Activated T-cell treated with anti-CD3 and anti-CD28 coated beads, Interleukin-2, amount 50 U/mL, for 4 hours (primary cell): ENCODE data around the gene HSD17B13. TPM values are rescaled to one million over a fixed set of nuclear protein-coding genes. Genes with fewer than 3 reads are reported as not detected.
"Not testable (repeated sequence)": the region's sequence is repeated elsewhere in the genome, so short reads cannot be mapped to it uniquely, and the experiment has no call there.

Source experiments
- ATAC-seq, 2 donors: fragments of 200-7000 bp; cut with Tn5 transposase; one replicate each; pipeline ENCODE4 v1.10.0; 2021
- DNase-seq: peaks from one replicate; pipeline ENCODE4 v3.0.0-alpha.2; 2020
- H3K27me3 Mint-ChIP-seq: one replicate; pipeline ENCODE4 v1.8.0; 2021; ENCODE audit warnings: low read depth, mixed read lengths
- H3K36me3 Mint-ChIP-seq: one replicate; pipeline ENCODE4 v1.8.0; 2022; ENCODE audit warnings: mixed read lengths; ENCODE audit not compliant: insufficient read depth
- H3K4me1 Mint-ChIP-seq: one replicate; pipeline ENCODE4 v1.8.0; 2021; ENCODE audit warnings: low read depth, mixed read lengths
- H3K4me3 Mint-ChIP-seq: one replicate; pipeline ENCODE4 v1.8.0; 2021; ENCODE audit warnings: mild to moderate bottlenecking, moderate library complexity, mixed read lengths
- H3K9me3 Mint-ChIP-seq: one replicate; pipeline ENCODE4 v1.8.0; 2021; ENCODE audit warnings: mixed read lengths
- total RNA-seq, 3 donors: library from RNA; stranded (reverse); gene quantifications; one replicate each; pipeline ENCODE4 v1.2.1, GENCODE V29; 2021

Gene HSD17B13
- total RNA-seq, 3 donors from 2014 or later = not detected

- Mint-ChIP-seq H3K4me1 (no peaks in the 10 kb centered on the region), H3K36me3 (peaks cover 53% of the 10 kb centered on the region), H3K27me3 (no peaks in the 10 kb centered on the region), H3K9me3 (peaks cover 36% of the 10 kb centered on the region), H3K4me3 (no peak overlapping the region)
- ATAC-seq (no peak), DNase-seq (no peak)
These were observed 14.7 kb upstream of the HSD17B13 start for GRCh38 chr4:87337361-87337760.

GRCh38 chr4:87333267-87333666 lies 10.6 kb upstream of the HSD17B13 start:
- Mint-ChIP-seq H3K36me3 (peaks cover 27% of the 10 kb centered on the region), H3K4me1 (no peaks in the 10 kb centered on the region), H3K9me3 (peaks cover 58% of the 10 kb centered on the region), H3K4me3 (no peak overlapping the region), H3K27me3 (no peaks in the 10 kb centered on the region)
- no peak for DNase-seq
- ATAC-seq = no peak

- Mint-ChIP-seq H3K4me3 (no peak overlapping the region), H3K27me3 (no peaks in the 10 kb centered on the region), H3K9me3 (peaks cover 55% of the 10 kb centered on the region), H3K36me3 (peaks cover 15% of the 10 kb centered on the region), H3K4me1 (no peaks in the 10 kb centered on the region)
- no peak for ATAC-seq
- DNase-seq = no peak
These were observed 8.1 kb upstream of the HSD17B13 start for GRCh38 chr4:87330761-87331160.

GRCh38 chr4:87327136-87327535 lies 4.5 kb upstream of the HSD17B13 start:
- H3K4me3 Mint-ChIP-seq = no peak overlapping the region
- no peak for DNase-seq
- H3K4me1 Mint-ChIP-seq = no peaks in the 10 kb centered on the region
- no peaks in the 10 kb centered on the region for H3K36me3 Mint-ChIP-seq
- ATAC-seq = no peak
- peaks cover 30% of the 10 kb centered on the region for H3K9me3 Mint-ChIP-seq
- H3K27me3 Mint-ChIP-seq = no peaks in the 10 kb centered on the region

GRCh38 chr4:87326460-87326859 lies 3.8 kb upstream of the HSD17B13 start:
- Mint-ChIP-seq H3K4me3 (no peak overlapping the region), H3K4me1 (no peaks in the 10 kb centered on the region), H3K36me3 (no peaks in the 10 kb centered on the region), H3K9me3 (peaks cover 23% of the 10 kb centered on the region), H3K27me3 (no peaks in the 10 kb centered on the region)
- ATAC-seq (no peak), DNase-seq (no peak)

- H3K27me3 Mint-ChIP-seq = no peaks in the 10 kb centered on the region
- no peaks in the 10 kb centered on the region for H3K9me3 Mint-ChIP-seq
- no peaks in the 10 kb centered on the region for H3K36me3 Mint-ChIP-seq
- ATAC-seq = no peak
- no peak overlapping the region for H3K4me3 Mint-ChIP-seq
- H3K4me1 Mint-ChIP-seq = no peaks in the 10 kb centered on the region
- no peak for DNase-seq
These were observed 794 bp downstream of the HSD17B13 start for GRCh38 chr4:87321888-87322287.

- ATAC-seq = no peak
- Mint-ChIP-seq H3K27me3 (no peaks in the 10 kb centered on the region), H3K9me3 (no peaks in the 10 kb centered on the region), H3K4me3 (no peak overlapping the region), H3K36me3 (no peaks in the 10 kb centered on the region), H3K4me1 (no peaks in the 10 kb centered on the region)
- DNase-seq = no peak
These were observed 5.2 kb downstream of the HSD17B13 start for GRCh38 chr4:87317527-87317926.

GRCh38 chr4:87316961-87317360 lies 5.7 kb downstream of the HSD17B13 start:
- no peak for DNase-seq
- Mint-ChIP-seq H3K4me3 (no peak overlapping the region), H3K4me1 (no peaks in the 10 kb centered on the region), H3K36me3 (no peaks in the 10 kb centered on the region), H3K27me3 (no peaks in the 10 kb centered on the region), H3K9me3 (no peaks in the 10 kb centered on the region)
- no peak for ATAC-seq

- not testable (repeated sequence) for H3K4me3 Mint-ChIP-seq, H3K27me3 Mint-ChIP-seq, H3K4me1 Mint-ChIP-seq, H3K36me3 Mint-ChIP-seq, DNase-seq, ATAC-seq, H3K9me3 Mint-ChIP-seq
These were observed 7.7 kb downstream of the HSD17B13 start for GRCh38 chr4:87315000-87315399.

- no peak for DNase-seq
- H3K4me1 Mint-ChIP-seq = no peaks in the 10 kb centered on the region
- H3K4me3 Mint-ChIP-seq = no peak overlapping the region
- H3K27me3 Mint-ChIP-seq = no peaks in the 10 kb centered on the region
- H3K36me3 Mint-ChIP-seq = no peaks in the 10 kb centered on the region
- no peak for ATAC-seq
- H3K9me3 Mint-ChIP-seq = no peaks in the 10 kb centered on the region
These were observed 8.9 kb downstream of the HSD17B13 start for GRCh38 chr4:87313756-87314155.

- Mint-ChIP-seq H3K9me3 (no peaks in the 10 kb centered on the region), H3K4me3 (no peak overlapping the region), H3K4me1 (no peaks in the 10 kb centered on the region), H3K36me3 (no peaks in the 10 kb centered on the region), H3K27me3 (no peaks in the 10 kb centered on the region)
- DNase-seq (no peak), ATAC-seq (no peak)
These were observed 11.0 kb downstream of the HSD17B13 start for GRCh38 chr4:87311684-87312083.

- DNase-seq (no peak), ATAC-seq (no peak)
- Mint-ChIP-seq H3K4me3 (no peak overlapping the region), H3K27me3 (no peaks in the 10 kb centered on the region), H3K36me3 (no peaks in the 10 kb centered on the region), H3K9me3 (no peaks in the 10 kb centered on the region), H3K4me1 (no peaks in the 10 kb centered on the region)
These were observed 11.9 kb downstream of the HSD17B13 start for GRCh38 chr4:87310691-87311335.

- no peaks in the 10 kb centered on the region for H3K4me1 Mint-ChIP-seq
- no peak for ATAC-seq
- DNase-seq = no peak
- no peaks in the 10 kb centered on the region for H3K27me3 Mint-ChIP-seq
- no peaks in the 10 kb centered on the region for H3K36me3 Mint-ChIP-seq
- no peaks in the 10 kb centered on the region for H3K9me3 Mint-ChIP-seq
- no peak overlapping the region for H3K4me3 Mint-ChIP-seq
These were observed 13.1 kb downstream of the HSD17B13 start for GRCh38 chr4:87309625-87310024.

GRCh38 chr4:87306056-87306455 lies 16.6 kb downstream of the HSD17B13 start:
- Mint-ChIP-seq H3K36me3 (no peaks in the 10 kb centered on the region), H3K4me1 (no peaks in the 10 kb centered on the region), H3K4me3 (no peak overlapping the region), H3K9me3 (no peaks in the 10 kb centered on the region), H3K27me3 (no peaks in the 10 kb centered on the region)
- ATAC-seq = no peak
- DNase-seq = no peak

GRCh38 chr4:87305562-87305961 lies 17.1 kb downstream of the HSD17B13 start:
- Mint-ChIP-seq H3K4me3 (no peak overlapping the region), H3K36me3 (no peaks in the 10 kb centered on the region), H3K4me1 (no peaks in the 10 kb centered on the region), H3K9me3 (no peaks in the 10 kb centered on the region), H3K27me3 (no peaks in the 10 kb centered on the region)
- DNase-seq = no peak
- ATAC-seq = no peak
